ACC112 (cell line): ENCODE data around the gene TBCK.

Experiments
- H2AFZ ChIP-seq: fragments of 200-600 bp; sonication (generic); one replicate; pipeline ENCODE4 v1.6.0; 2017; ENCODE audit warnings: antibody characterized with exemption, low read length; ENCODE audit not compliant: unreplicated experiment
- H3K27ac ChIP-seq: fragments of 200-600 bp; sonication (generic); 2 replicates; pipeline ENCODE4 v1.5.1; 2014; ENCODE audit warnings: low read depth, mild to moderate bottlenecking, antibody characterized with exemption, low read length, moderate library complexity
- H3K27me3 ChIP-seq: fragments of 200-600 bp; sonication (generic); 2 replicates; pipeline ENCODE4 v1.6.1; 2014; ENCODE audit warnings: mild to moderate bottlenecking, antibody characterized with exemption, low read length, moderate library complexity, mixed read lengths; ENCODE audit not compliant: insufficient read depth
- H3K36me3 ChIP-seq: fragments of 200-600 bp; sonication (generic); 2 replicates; pipeline ENCODE4 v1.6.1; 2016; ENCODE audit warnings: mild to moderate bottlenecking, antibody characterized with exemption, low read length, moderate library complexity, mixed read lengths; ENCODE audit not compliant: insufficient read depth
- H3K4me1 ChIP-seq: fragments of 200-600 bp; sonication (generic); one replicate; pipeline ENCODE4 v1.6.1; 2016; ENCODE audit warnings: low read length, mixed read lengths; ENCODE audit not compliant: insufficient read depth, unreplicated experiment, control insufficient read depth
- H3K4me3 ChIP-seq: fragments of 200-600 bp; sonication (generic); 2 replicates; pipeline ENCODE4 v1.5.1; 2014; ENCODE audit warnings: mild to moderate bottlenecking, low read depth, low read length
- H3K79me2 ChIP-seq: fragments of 200-600 bp; sonication (generic); one replicate; pipeline ENCODE4 v1.6.0; 2016; ENCODE audit warnings: low read length; ENCODE audit not compliant: control insufficient read depth, unreplicated experiment, insufficient read depth

Gene TBCK

GRCh38 chr4:106315968-106316772 lies at the start of gene TBCK, which contains the start of gene AIMP1:
TBCK (minus strand) TSS chr4:106316209; CDS start chr4:106308960, 7,249 bp downstream.
AIMP1 (plus strand) TSS chr4:106316550; CDS start chr4:106325010, 8,460 bp downstream.
- H3K4me3 ChIP-seq = peak within 1 kb of the TSS; percentile 90
- H2AFZ ChIP-seq = peak within 1 kb of the TSS; percentile 46
- H3K4me1 ChIP-seq = peaks cover 48% of the 10 kb centered on the region
- H3K27me3 ChIP-seq = no peaks in the 10 kb centered on the region
- peaks cover 74% of the 10 kb centered on the region for H3K79me2 ChIP-seq
- peak within 1 kb of the TSS; percentile 92 for H3K27ac ChIP-seq
- no peaks in the 10 kb centered on the region; the same call in 1 of the 2 replicates for H3K36me3 ChIP-seq

- Histone ChIP-seq H3K4me3 (peak overlapping the region; percentile 30; the same call in 1 of the 2 replicates), H3K27ac (peak overlapping the region; percentile 61), H3K36me3 (no peaks in the 10 kb centered on the region), H3K4me1 (peaks cover 27% of the 10 kb centered on the region), H3K27me3 (no peaks in the 10 kb centered on the region), H3K79me2 (no peaks in the 10 kb centered on the region), H2AFZ (no peak overlapping the region)
These were observed 49.6 kb upstream of the TBCK start for GRCh38 chr4:106365613-106366012.

GRCh38 chr4:106364282-106364681 lies 48.3 kb upstream of the TBCK start:
- no peak overlapping the region for H3K27ac ChIP-seq
- H3K4me3 ChIP-seq = no peak overlapping the region
- H2AFZ ChIP-seq = no peak overlapping the region
- no peaks in the 10 kb centered on the region for H3K79me2 ChIP-seq
- no peaks in the 10 kb centered on the region for H3K27me3 ChIP-seq
- peaks cover 21% of the 10 kb centered on the region for H3K4me1 ChIP-seq
- H3K36me3 ChIP-seq = no peaks in the 10 kb centered on the region

GRCh38 chr4:106362086-106362825 lies 46.2 kb upstream of the TBCK start:
- H3K4me1 ChIP-seq = peaks cover 29% of the 10 kb centered on the region
- no peaks in the 10 kb centered on the region for H3K79me2 ChIP-seq
- no peak overlapping the region for H3K27ac ChIP-seq
- no peak overlapping the region for H3K4me3 ChIP-seq
- no peaks in the 10 kb centered on the region for H3K36me3 ChIP-seq
- H2AFZ ChIP-seq = no peak overlapping the region
- H3K27me3 ChIP-seq = no peaks in the 10 kb centered on the region

GRCh38 chr4:106358899-106359298 lies 42.9 kb upstream of the TBCK start:
- H3K4me3 ChIP-seq = no peak overlapping the region
- no peaks in the 10 kb centered on the region for H3K27me3 ChIP-seq
- H3K27ac ChIP-seq = peak overlapping the region; percentile 35
- no peaks in the 10 kb centered on the region for H3K36me3 ChIP-seq
- H3K79me2 ChIP-seq = no peaks in the 10 kb centered on the region
- H2AFZ ChIP-seq = no peak overlapping the region
- peaks cover 11% of the 10 kb centered on the region for H3K4me1 ChIP-seq

GRCh38 chr4:106355193-106355592 lies 39.2 kb upstream of the TBCK start:
- Histone ChIP-seq H3K27me3 (no peaks in the 10 kb centered on the region), H3K27ac (no peak overlapping the region), H3K79me2 (no peaks in the 10 kb centered on the region), H3K36me3 (no peaks in the 10 kb centered on the region), H3K4me3 (peak overlapping the region; percentile 68), H3K4me1 (peaks cover 11% of the 10 kb centered on the region), H2AFZ (peak overlapping the region; percentile 53)

- Histone ChIP-seq H3K27ac (no peak overlapping the region), H3K4me1 (peaks cover 4% of the 10 kb centered on the region), H3K36me3 (peaks cover under 1% of the 10 kb centered on the region), H3K4me3 (no peak overlapping the region), H2AFZ (no peak overlapping the region), H3K79me2 (no peaks in the 10 kb centered on the region), H3K27me3 (no peaks in the 10 kb centered on the region)
These were observed 37.8 kb upstream of the TBCK start for GRCh38 chr4:106353786-106354185.

GRCh38 chr4:106351016-106351415 lies 35.0 kb upstream of the TBCK start:
- Histone ChIP-seq H3K36me3 (peaks cover 14% of the 10 kb centered on the region), H3K27ac (no peak overlapping the region), H3K4me3 (no peak overlapping the region), H3K79me2 (no peaks in the 10 kb centered on the region), H3K27me3 (no peaks in the 10 kb centered on the region), H2AFZ (no peak overlapping the region), H3K4me1 (no peaks in the 10 kb centered on the region)

- H3K36me3 ChIP-seq = peaks cover 14% of the 10 kb centered on the region
- H3K79me2 ChIP-seq = peaks cover 25% of the 10 kb centered on the region
- peaks cover 16% of the 10 kb centered on the region for H3K4me1 ChIP-seq
- H2AFZ ChIP-seq = no peak overlapping the region
- H3K27me3 ChIP-seq = no peaks in the 10 kb centered on the region
- H3K27ac ChIP-seq = no peak overlapping the region
- no peak overlapping the region for H3K4me3 ChIP-seq
These were observed 31.2 kb upstream of the TBCK start for GRCh38 chr4:106347167-106347566.

- Histone ChIP-seq H3K79me2 (peaks cover 32% of the 10 kb centered on the region), H3K27ac (peak overlapping the region; percentile 29; the same call in 1 of the 2 replicates), H3K27me3 (no peaks in the 10 kb centered on the region), H2AFZ (no peak overlapping the region), H3K4me3 (no peak overlapping the region; the same call in 1 of the 2 replicates), H3K4me1 (peaks cover 16% of the 10 kb centered on the region), H3K36me3 (peaks cover 27% of the 10 kb centered on the region)
These were observed 28.6 kb upstream of the TBCK start for GRCh38 chr4:106344647-106344970.
